Stimulated activated CD8-positive, alpha-beta memory T cell treated with anti-CD3 and anti-CD28 coated beads, Interleukin-4, amount 100 ng/mL, for 4 hours (primary cell): ENCODE measurements around the gene PTPRQ.

ENCODE experiments used
- DNase-seq, 2 donors: peaks; one replicate each; pipeline ENCODE4 v3.0.0-alpha.2; 2020; ENCODE audit warnings: low read depth in 2 of 2, low spot score in 1 of 2

Gene PTPRQ

DNA sequence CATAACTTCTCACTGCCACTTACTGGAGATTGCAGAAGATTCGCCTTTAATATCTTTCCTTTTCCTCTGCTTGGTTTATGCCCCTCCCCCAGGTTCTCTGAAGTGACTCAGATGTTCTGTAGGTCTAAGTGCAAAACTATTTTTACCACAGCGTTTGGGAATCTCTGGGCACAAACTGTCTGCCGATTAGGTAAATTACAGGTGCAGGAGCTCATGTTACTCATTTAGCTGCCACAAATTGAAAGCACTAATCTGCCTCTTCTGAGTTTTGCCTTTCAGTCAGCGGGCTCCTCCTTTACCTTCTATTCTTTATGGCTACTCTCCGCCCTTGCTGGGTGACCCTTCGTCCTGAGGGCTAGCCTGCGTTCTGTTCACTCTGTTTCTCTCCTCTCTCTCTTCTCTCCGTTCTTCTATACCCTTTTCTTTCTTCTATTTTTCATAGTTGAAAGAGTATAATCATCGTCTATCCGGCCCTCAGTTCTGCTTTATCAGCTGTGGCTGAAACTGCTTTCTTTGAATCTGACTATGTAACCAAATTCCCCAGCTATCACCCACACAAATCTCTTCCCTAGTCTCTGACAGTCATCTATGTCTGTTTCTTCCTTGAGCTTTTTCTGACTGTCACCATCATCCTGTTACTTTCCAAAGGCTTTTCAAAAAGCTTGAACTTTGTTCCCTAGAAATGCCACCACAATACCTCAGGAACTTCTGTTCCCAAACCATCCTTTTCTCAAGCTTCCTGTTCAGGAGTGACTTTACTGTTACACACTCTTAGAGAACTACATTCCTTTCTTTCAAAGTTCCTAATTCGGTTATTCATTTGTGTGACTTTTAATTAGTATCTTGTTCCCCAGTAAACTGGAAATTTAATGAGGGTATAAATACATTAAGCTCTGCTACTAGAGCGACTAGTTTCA is 259.1 kb downstream of the PTPRQ start:
- DNase-seq = no peak

DNA sequence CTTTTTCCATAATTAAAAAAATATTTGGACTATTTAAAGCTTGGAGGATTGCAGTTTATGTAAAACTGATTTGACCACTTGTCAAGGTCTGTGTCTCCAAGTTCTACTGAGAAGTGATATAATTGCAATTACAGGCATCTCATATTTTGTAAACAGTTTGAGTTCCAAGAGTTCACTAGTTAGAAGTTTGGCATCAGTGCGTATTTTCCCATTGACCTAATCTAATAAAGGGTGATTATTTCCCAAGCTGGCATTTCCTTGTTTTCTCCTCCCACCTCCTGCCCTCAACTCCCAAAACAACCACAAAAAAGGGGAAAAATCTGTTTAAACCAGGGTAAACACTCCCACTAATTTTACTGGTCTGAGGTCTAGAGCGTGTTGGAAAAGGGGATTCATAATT is 260.4 kb downstream of the PTPRQ start:
- DNase-seq = no peak

DNA sequence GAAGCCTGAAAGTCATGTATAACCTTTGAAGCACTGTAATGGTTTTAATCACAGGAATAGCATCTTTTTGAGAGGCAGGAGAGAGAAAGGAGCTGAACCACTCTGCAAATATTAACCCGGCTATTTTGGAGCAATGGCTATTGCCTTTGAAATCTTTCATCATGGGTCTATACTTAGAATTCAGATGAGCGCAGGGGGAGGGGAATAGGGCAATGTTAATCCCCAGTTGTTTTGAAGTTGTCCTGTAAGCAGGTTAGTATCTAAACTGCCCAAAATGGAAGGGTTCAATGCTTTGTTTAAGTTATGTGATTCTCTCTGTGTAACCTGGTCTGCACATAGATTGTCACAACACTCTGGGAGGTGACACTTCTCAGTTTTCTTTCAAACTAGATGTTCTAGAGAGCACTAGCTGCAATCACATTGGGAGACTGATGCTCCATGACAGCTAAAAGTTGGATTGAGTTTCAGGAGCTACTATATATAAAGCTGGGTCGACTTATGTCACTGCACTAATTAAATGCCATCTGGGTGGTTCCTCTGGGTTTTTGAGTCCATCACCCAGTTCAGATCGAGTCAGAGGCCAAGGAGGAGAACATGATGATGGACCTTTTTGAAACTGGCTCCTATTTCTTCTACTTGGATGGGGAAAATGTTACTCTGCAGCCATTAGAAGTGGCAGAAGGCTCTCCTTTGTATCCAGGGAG is 263.2 kb downstream of the PTPRQ start, which contains the start of gene MYF6:
MYF6 (plus strand) TSS at position 509 of the 704 bp plus-strand sequence; CDS start at position 595, 86 bp downstream.
- no peak for DNase-seq

DNA sequence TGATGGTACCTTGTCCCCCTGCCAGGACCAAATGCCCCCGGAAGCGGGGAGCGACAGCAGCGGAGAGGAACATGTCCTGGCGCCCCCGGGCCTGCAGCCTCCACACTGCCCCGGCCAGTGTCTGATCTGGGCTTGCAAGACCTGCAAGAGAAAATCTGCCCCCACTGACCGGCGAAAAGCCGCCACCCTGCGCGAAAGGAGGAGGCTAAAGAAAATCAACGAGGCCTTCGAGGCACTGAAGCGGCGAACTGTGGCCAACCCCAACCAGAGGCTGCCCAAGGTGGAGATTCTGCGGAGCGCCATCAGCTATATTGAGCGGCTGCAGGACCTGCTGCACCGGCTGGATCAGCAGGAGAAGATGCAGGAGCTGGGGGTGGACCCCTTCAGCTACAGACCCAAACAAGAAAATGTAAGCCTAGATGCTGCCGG is 263.8 kb downstream of the PTPRQ start:
- no peak for DNase-seq

DNA sequence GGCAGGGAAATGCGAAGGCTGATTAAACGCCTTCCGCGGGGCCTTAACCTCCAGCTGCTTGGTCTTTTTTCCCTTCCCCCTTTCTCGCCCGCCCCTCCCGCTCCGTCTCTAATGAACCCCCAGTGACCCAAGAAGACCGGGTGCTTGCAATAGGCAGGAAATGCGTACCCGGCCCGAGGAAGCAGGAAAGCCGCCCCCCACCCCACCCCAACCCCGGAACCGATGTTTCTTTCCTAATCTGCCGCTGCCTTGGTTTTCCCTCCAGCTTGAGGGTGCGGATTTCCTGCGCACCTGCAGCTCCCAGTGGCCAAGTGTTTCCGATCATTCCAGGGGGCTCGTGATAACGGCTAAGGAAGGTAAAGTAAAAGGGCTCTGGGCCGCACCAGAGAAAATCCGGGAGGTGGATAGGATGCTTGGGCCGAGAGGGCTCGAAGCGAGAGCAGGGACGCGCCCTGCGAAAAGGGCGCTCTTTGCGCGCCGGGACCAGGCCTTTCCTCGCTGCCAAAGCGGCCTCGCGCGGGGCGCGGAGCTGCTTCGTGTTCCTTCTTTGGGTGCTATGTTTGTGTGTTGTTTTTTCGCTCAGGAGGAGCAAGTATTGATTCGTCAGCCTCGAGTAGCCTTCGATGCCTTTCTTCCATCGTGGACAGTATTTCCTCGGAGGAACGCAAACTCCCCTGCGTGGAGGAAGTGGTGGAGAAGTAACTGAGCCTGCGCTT is 264.4 kb downstream of the PTPRQ start:
- no peak for DNase-seq

DNA sequence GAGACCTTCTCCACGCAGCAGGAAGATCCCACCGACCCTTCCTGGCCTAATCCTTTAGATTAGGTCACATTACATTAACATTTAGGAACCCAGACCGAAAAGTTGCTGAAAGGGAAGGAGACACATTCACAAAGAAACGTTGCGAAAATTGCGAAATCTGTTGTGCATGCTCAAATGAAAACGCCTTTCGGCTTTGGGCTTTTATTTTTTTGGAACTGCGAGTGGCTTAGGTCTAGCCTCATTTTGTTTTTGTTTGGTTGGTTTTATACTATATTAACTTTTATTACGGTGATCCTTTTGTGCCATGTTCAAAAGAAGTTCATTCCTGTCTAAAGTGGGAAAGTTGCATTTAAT is 264.9 kb downstream of the PTPRQ start:
- no peak for DNase-seq

DNA sequence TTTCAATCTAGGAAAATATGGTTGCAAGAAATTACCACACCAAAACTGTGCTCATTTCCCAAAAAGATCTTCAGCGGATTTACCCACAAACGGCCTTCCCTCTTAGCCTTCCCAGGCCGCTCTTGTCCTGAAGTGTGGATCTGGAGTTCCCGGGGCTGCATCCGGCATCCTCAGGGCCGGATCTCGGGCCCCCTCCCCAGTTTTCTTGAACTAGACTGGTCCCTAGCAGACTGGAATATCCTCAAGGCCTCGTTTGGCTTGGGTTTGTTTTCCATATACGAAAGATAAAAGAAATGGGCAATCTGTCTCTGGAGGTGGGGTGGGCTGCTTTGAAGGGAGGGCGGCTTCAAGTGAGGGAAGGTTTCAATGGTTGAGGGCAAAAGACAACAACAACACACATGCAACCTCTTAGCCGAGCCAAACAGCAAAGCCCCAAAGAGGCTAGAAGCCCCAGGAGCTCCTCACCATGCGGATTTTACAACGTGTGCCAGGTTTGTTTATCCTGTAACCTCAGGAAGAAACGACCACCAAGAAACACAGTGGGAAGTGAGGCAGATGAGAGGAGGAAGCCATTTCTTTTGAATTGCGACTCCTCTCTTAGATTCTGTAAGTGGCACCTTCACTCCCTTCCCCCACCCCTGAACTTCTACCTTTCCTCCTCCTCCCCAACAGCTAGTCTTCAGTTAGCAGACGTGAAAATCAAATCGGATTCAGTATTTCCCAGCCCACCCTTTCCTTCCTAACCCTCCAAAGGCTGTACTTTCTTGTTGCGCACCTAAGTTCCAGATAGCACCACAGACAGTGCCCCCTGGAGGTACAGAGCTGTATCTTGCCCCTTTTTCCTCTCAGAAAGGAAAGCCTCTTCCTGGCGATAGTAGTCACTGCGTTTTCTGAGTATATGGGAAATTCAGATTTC is 266.0 kb downstream of the PTPRQ start:
- no peak for DNase-seq

DNA sequence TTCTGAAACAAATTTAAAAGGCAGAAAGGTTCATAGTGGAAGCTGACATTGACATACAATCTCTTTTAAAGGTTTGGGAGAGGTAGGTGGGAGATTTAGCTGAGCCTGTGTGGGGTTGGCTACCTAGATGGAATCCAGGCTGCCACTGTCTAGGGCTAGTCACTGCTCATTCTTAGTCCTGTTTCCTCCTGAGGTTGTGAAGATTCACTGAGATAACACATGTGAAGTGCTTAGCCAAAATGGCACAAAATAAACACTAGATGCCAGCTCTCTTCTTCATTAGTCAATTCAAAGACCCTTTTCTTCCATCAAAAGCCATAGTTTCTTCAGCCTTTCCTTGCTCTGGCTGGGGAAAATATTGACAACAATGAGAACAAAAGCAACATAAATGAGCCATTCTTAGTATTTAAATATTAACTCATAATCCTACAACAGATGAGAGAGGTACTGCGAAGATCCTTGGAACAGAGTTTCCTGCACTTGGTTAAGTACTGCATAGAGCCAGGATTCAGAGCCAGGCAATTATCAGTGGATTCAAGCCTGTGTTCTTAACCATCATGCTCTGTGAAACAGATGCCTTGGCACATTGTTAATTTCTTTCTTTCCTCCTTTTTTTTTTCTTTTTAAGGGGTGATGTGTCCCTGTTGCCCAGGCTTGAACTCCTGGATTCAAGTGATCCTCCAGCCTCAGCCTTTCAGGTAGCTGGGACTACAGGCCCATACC is 266.9 kb downstream of the PTPRQ start:
- no peak for DNase-seq

DNA sequence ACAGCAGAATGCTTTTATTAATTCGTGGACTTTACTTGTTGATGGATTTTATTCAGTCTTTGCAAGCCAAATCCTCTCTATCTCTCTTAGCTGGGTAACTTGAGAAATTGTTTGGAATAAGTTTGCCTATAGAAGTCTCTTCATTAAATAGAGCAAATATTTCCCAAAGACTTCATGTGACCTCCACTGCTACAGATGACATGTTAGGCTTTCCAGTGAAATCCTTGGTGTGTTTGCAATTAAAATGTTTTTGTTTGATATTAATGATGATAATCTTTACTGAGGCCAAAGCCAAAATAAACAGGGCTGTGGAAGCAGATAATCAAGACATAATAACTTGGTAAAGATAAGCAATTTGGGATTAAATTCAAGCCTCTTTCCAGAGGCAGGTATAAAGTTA is 267.8 kb downstream of the PTPRQ start:
- DNase-seq = no peak

DNA sequence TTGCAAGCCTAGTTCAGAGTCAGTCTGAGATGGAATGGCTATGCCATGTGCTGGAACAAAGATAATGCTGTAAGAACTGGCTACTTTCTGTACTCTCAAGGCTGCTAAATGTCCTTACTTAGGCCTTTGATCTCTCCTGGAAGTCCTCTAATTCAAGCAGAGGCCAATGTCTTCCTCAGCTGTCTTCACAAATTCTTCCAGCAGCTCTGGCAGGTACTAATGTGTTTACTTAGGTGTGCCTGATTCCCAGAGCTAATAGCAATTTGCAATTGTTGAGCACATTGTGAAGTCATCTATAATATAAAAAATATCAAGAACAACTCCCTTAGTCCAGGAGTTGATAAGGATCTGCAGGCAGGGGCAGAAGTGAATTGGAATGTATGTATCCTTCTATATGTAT is 268.8 kb downstream of the PTPRQ start:
- no peak for DNase-seq

DNA sequence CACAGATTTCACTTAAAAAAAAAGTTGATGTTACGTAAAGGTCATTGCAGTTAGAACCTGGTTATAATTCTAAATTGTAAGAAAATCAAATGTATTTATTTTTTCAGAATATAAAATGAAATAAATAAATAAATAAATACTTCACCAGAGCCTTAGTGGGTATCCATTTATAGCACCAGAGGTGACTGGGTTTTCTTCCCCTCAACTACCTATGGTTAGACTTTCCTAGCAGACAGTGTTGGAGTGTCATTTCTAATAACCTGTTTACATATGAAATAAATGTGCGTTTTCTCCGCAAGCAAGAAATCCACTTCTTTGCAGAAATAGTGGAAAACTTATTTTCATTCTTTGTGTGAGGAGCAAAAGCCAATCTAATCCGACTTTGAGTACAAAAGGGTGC is 269.4 kb downstream of the PTPRQ start:
- no peak for DNase-seq

DNA sequence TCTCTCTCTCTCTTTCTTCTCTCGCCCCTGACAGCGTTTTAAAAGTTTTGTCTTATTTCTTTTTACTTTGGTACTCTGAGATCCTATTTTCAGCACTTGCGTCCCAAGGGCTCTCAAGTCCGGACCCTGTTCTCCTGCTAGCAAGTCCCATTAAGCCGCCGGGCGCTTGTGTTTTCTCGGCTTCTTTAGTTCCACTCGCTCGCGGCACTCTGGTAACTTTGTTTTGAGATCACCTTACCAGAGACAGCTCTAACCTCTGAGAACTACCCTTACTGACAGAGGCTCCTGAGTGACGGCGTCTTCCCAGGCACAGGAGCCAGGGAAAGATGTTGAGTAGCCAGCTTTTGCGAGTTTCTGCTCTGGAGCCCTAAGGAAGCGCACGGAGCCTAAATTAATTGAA is 270.0 kb downstream of the PTPRQ start:
- no peak for DNase-seq

DNA sequence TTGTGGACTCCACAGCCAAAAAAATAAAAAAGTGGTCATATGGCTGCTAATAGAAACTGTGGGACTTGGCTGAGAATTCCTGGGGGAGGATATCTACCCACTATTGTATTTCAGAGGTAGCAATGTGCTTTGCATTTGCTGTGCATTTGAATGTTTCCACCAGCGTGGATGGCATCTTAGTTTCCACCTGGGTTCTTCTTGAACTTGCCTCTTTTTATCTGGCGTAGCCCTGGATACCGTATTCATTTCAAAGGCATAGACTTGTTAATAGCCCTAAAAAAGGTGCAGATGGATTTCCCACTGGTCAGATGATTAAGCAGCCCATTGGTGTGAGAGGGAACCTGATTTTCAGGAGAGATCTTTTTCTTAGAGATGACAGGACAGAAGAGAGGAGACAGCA is 270.8 kb downstream of the PTPRQ start:
- no peak for DNase-seq

DNA sequence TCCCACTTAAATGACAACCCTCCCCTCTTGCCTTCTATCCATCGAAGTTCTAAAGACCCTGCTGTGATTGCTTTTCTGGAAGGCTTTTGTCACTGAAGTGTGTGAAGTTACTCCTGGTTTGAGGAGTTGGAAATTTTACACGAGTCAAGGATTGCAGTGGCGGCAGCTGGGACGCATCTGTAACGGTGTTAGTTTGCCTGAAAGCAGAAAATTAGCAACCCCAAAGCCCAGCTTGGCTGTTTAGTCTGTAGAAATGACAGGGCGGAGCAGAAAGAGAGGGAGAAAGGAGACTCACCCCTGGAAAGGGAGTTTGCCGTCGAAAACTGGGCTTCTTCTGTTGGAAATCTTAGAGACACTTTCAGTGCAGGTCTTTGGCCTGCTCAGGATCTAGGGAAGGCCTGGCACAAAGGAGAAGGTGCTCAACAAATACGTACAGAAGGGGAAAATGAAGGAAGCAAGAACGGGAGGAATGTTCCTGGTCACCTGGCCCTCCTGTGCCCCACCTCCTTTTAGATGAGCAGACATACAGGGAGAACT is 271.7 kb downstream of the PTPRQ start:
- DNase-seq = no peak

DNA sequence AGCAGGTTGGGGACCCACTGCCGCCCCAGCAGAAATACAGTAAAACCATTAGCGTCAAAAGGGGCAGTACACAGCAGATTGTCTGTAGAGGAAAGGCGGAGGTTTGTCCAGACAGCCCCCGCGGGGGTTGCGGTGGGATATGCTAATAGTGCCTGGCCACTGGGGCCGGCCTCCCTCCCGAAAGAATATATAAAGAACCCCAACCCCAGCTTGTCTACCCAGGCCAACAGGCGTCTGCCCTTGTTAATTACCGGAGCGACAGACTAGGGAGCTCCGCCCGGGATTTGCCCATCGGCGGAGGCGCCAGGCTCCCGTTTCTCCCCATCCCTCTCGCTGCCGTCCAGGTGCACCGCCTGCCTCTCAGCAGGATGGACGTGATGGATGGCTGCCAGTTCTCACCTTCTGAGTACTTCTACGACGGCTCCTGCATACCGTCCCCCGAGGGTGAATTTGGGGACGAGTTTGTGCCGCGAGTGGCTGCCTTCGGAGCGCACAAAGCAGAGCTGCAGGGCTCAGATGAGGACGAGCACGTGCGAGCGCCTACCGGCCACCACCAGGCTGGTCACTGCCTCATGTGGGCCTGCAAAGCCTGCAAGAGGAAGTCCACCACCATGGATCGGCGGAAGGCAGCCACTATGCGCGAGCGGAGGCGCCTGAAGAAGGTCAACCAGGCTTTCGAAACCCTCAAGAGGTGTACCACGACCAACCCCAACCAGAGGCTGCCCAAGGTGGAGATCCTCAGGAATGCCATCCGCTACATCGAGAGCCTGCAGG is 272.8 kb downstream of the PTPRQ start, which contains the start of gene MYF5:
MYF5 (plus strand) TSS at position 217 of the 774 bp plus-strand sequence; CDS start at position 369, 152 bp downstream.
- no peak for DNase-seq

DNA sequence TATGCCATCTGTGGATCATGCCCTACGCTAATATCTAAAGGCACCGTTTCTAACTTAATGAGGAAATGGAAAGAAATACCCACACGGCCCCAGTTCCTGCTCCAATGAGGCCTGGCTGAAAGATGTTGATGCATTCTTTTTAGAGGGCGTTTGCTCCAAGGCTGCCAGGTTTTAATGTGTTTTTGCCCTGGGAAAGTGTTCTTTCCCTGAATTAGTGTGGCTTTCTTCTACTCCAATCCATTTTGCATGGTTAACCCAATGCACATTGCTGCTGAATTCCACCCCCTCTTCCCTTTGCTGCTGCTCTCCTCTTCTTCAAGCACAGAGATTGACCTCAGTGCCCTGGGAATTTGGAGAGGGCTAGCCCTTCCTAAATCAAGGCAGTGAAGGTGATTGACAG is 273.8 kb downstream of the PTPRQ start:
- no peak for DNase-seq

DNA sequence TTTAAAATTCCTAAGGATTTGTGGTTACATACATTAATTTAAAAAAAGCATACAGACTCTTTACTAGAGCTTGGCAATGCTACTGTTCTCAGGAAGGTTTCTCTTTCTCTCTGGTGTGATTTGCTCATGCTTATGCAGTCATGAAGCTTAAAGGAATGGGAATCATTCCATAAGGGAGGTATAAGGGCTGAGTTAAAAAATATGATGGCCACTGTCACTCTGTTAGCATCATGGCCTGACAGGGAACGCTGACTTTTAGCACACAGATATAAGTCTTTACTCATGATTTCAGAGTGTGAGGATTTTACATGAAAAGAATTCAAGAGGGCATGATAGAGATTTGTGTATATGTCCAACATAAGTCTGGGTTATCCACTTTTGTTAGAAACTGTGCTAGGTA is 276.5 kb downstream of the PTPRQ start:
- no peak for DNase-seq

DNA sequence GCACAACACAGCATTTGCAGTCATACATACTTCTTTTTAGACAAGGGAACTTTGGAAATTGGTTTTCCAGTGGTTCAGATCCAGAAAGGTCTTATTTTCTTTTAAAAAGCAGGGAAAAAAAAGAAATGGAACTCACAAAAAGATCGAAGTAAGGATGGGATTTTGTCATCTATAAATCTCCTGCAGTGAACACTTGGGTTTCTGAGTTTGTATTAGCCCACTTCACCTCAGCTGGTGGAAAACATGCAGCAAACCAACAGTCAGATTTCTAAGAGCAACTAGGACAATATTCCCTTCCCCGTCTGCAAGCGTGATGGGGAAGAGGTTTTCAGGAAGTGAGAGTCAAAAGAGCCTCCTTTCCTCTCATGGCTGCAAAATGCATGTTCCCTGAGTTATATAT is 277.3 kb downstream of the PTPRQ start:
- no peak for DNase-seq
